Activated CD8-positive, alpha-beta memory T cell treated with anti-CD3 and anti-CD28 coated beads, Interleukin-2, amount 50 U/mL, for 24 hours (primary cell): ENCODE results near the gene MYO5A.

ENCODE experiments used
- DNase-seq: peaks from one replicate; pipeline ENCODE4 v3.0.0-alpha.2; 2020; ENCODE audit errors: extremely low read depth

MYO5A gene

DNA sequence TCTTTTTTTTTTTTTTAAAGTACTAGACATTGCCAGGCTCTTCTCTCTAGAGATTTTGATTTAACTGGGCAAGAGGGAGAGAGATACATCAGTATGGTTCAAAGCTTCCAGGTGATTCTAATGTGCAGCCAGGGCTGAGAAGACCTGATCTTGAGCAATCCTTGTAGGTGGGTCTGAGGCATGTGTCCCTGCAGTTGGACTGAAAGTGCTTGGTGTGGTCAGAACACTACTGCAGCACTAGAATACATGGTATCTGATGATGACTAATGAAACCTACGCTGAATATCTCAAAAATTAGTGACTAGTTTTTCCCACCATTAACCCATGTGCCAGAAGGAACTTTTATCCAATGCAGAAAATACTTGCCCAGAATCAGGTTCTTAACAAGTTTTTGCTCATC is 198.7 kb downstream of the MYO5A start:
- no peak for DNase-seq

DNA sequence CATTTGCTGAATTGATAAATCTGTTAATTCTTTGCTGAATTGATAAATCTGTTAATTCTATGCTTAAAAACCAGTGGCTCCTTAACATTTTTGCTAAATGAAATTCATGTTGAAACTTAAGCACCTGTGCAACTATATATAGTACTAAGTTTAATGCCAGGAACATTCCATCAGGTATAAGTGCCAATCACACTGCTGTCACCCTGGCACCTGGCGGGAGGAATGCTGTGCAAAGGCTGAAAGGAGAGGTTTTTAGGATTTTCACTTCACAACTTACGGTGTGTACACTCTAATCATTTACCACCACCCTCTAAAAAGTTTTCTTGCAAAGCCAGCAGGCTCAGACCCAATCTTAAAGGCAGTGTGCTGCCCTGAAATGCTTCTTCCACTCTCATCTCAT is 199.5 kb downstream of the MYO5A start:
- DNase-seq, result no peak

DNA sequence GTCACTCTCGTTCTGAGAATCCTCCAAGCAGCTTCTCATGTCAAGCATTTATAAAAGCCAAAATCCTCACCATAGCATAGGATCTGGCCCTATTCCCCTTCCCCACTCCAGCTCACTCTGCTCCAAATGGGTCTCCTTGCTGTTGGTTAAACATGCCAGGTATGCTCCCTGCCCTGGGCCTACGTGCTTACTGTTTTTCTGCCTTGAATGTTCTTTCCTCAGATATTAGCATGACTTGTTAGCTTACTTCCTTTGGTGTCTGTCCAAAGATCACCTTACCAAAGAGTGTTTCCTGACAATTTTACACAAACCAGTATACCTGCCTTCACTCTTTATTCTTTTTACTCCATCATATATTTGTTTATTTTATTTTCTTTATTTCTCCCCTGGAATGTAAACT is 200.0 kb downstream of the MYO5A start:
- no peak for DNase-seq

DNA sequence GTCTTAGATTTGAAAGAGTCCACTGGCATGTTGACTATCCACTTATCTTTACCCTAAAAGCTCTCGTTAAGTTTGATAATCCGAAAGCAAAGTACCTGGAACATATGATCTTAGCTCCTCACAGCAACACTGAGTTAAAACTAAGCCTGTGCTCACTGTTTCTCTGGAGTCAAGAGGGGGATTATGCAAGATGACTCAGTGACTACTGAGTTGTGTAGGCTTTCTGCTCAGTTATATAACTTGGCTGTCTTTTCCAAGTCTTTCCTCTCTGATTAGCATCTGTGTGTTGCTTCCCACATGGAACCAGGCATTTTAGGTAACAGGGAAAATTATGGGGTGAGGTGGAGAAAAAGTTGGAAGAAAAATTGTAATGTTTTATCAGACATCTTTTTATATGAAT is 201.9 kb downstream of the MYO5A start:
- DNase-seq, result no peak

DNA sequence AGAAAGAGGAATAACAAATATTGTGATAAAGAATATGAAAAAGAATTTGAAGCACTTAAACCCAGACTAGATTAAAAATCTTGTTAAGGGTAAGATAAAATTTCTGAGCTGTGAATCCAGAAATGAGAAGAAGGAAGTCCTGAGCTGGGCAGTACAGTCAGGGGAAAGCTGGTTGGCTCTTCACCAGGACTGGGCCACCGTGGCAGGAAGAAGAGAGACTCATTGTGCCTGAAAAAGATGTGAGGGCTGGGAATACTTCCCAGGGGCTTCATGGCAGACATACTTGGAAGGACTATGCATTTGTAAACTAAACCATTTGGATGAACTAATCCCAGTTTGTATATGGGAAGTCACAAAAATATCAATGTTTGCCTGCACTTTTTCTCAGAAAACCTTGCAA is 204.6 kb downstream of the MYO5A start:
- no peak for DNase-seq

DNA sequence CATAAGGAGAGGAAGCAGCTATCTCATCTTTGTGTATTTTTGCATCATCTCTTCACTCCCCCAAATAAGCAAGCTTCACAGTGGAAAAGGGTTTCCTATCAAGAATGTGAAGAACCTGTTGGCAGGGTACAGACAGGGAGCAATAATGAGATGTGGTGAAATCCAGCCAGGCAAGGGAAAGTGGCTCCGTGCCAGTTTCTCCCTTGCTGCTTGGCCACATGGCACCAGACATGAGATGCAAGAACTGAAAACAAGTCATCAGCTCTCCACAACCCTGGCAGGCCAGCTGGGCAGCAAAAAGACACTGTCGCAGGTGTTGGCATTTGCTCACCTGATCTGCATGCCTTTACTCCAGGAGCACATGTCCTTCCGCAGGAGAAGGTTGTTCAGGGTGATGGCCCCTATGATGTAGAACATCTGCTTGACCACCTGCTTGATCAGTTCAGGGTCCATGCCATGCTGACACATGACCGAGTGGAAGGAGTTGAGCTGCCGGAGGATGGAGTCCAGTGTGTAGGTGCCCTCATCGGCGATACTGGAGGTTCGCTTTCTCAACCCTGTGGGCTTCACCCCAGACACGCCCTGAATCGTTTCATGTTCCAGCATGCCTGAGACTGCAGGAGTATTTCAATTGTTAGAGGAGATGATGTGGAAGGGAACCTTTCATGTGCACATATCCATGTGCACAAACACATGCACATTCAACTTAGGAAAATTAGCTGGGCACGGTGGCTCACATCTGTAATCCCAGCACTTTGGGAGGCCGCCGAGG is 209.8 kb downstream of the MYO5A start:
- DNase-seq, result no peak

DNA sequence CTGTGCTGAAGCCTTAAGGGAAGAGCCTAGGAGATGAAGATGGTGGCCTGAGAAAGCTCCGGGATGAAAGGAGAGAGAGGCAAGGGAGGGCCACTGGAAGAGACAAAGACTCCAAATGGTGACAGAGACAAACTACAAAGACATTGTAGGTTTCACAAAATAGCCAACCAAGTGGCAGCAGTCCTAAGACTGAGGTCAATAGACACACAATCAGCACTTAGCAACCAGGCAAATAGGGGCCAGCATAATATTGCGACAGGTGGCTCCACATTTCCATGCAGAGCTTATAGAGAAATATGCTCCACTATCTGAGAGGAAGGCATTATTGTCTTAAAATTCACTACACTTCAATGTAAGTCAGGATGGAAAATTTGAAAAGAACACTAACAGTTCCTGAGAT is 211.0 kb downstream of the MYO5A start:
- no peak for DNase-seq

DNA sequence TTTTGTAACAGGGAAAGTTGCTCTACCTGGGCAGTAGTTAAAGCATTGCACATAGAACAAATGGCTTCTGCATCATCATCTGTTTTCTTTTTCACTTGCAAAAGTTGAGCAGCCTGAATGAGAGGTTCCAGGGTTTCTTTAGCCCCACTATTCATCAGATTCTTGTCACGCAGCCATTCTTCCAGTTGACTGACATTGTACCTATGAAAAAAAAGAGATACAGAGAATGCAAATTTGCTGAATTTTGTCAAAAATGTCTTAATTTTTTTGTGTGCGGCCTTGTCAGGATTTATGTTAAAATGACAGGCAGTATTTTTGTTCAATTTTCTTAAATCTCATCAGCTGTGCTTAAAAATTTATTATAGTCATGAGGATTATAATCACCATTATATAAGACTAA is 211.7 kb downstream of the MYO5A start:
- DNase-seq, result no peak

DNA sequence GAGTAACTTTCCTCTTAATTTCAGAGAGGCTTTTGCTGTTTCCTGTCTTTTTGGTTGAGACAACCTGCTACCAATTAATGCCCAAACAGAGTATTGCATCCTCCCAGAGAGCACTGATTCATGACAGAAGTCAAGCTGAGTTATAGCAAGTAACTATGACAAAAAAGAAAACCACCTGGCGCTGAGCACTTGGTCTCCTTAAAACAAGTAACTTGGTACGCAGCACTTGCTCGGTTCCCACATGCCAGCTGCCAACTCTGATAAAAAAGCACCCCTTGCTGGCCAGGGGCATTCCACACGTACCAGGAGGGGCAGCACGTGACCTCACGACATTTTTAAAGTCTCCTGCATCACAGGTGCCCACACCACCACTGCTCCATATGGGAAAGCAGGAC is 219.5 kb downstream of the MYO5A start:
- no peak for DNase-seq

DNA sequence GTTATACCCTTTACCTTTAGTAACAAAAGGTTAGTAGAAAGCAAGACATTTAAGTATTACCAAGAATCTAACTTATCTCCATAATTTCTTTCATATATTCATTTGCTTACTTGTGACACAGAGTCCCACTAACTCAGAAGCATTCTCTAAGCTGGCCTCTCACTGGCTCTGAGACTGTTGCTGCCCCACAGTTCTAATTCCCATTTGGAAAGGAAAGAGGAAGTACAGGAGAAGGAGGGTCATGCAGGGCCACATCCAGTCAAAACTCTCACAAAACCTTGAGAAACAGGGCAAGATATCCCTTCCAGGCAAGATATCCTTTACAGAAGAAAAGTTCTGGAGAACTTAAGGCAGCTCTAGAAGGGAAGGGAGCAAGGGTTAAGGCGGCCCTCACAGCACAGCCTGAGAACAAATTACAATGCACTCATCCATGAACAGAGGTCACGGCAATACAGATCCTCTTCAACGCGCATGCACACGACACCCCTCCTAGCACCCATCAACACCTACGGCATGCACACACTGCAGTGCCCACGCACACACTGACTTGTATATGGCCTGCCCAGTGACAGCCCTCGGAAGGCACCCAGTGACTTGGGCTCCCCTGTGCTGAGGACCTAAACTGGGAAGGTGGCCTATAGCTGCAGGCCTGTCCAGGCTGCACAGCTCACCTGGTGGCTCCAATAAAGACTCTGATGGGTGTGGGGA is 220.1 kb downstream of the MYO5A start:
- no peak for DNase-seq

DNA sequence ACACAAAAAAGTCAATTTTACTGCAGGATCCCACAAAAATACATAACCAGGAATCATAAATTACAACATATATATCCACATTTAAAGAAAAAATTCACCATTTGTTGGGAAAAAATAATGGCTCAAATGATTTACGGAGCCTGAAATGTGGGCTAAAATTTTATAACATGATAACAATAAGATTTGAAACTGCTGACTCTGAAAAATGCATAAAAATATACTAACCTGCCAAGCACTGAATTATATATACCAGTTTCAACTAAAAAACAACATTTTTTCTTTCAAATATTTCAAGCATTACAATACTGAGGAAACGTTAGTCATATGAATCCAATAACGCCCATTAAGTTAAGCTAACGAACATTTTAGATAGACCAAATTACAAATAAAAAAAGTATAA is 220.8 kb downstream of the MYO5A start:
- DNase-seq, result no peak

DNA sequence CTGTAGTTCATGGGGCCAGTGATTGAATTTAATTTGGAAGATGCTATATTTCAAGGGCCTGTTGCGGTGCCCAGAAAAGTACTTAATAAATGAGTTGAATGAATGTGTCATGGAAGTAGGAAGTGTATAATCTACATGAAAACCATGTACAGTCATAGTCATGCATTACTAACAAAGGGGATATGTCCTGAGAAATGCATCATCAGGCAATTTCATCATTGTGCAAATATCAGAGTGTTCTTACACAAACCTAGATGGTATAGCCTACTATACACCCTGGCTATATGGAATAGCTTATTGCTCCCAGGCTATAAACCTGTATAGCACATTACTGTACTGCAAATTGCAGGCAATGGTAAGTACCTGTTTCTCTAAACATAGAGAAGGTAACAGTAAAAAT is 222.4 kb downstream of the MYO5A start:
- no peak for DNase-seq

DNA sequence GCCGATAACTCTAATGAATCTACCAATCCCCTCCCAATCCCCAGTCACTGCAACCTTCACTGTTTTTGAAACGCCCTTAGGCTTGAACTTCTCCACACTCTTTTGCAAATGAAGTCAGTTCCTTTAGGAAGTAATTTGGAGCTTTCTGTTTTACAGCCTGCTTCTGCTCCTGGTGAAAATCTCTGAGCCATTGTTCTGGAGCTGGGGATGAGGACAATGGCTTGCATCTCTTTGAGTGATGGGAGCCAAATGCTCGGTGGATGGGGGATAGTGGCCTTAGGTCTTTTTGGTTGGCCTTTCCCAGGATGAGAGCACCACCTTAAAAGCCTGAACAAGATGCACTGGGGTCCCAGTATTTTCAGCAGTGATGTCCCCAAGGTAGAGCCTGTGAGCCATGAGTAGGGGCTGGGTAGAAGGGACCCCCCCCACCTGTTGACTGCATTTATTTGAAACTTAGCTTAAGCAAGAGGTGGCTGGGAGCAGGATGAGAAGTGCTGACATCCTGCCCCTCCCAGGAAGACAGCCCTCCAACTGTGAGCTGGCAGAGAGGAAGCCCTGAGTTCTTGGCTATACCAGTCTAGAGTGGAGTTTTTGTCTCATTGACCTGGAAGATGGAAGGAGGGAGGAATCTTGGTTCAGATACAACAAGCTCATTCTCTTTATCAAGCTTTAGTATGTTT is 225.4 kb downstream of the MYO5A start:
- DNase-seq, result no peak

DNA sequence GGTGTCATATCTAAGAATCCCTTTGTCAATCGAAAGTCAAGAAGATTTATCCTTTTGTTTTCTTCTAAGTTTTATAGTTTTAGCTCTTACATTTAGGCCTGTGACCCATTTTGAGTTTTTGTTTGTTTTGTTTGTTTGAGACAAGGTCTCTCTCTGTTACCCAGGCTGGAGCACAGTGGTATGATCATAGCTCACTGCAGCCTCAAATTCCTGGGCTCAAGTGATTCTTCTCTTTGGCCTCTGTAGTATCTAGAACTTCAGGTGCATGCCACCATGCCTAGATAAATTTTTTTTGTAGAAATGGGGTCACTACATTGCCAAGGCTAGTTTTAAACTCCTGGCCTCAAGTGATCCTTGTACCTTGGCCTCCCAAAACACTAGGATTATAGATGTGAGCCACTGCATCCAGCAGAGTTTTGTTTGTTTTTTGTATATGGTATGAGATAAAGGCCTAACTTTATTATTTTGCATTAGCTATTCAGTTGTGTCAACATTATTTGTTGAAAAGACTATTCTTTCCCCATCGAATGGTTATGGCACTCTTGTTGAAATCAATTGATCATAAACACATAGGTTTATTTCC is 227.3 kb downstream of the MYO5A start:
- DNase-seq, result no peak

DNA sequence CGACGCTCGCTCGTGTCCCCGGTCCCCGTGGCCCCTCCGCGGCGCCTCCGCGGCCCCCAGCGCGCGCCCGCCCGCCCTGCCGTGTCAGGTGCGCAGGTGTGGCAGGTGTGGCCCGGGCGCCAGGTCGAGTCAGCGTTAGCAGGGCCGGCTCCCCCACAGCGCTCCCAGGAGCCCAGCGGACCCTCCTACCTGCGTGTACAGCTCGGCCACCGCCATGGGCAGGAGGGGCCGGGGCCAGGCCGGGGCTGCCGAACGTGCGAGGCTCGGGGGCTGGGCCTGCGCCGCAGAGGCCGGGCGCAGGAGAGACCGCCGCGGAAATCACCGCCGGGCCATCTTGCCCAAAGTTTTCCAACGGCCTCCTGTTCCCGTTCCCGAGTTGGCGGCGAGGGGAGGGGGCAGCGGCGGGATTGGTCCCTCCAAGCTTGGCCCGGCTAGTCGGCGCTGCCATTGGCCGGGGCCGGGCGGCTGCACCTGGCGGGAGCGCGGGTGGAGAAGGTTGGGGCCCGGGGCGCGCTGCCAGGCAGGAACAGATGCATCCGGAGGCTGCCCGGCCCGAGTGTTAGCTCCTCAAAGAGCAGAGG is 233.2 kb downstream of the MYO5A start, which contains the start of gene MYO5C:
TSS of gene MYO5C (minus strand) at position 384 of the 581 bp plus-strand sequence. CDS start at position 216, 168 bp downstream.
- no peak for DNase-seq

DNA sequence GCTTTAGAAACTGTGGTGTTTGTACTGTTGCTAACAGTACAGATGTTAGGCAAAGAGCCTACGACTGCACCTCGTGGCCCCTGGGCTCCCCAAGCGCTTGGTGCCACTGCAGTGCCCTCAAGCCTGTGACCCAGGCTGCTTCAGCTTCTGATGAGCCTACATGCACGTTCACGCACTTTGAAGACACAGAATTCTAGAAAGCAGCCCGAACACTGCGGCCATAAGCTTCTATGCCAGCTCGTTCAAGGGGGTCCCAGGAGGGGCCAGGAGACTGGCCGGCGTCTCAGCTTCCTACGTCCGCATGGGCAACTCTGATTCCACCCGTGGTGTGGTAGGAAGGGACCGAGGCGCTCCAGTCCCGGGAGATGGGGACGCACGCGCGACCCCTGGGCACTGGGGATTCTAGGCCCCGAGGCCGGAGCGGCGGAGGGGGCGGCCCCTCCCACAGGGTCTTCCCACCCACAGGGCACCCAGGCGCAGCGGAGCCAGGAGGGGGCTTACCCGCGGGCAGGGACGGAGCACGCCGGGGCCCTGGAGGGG is 233.7 kb downstream of the MYO5A start:
- no peak for DNase-seq

DNA sequence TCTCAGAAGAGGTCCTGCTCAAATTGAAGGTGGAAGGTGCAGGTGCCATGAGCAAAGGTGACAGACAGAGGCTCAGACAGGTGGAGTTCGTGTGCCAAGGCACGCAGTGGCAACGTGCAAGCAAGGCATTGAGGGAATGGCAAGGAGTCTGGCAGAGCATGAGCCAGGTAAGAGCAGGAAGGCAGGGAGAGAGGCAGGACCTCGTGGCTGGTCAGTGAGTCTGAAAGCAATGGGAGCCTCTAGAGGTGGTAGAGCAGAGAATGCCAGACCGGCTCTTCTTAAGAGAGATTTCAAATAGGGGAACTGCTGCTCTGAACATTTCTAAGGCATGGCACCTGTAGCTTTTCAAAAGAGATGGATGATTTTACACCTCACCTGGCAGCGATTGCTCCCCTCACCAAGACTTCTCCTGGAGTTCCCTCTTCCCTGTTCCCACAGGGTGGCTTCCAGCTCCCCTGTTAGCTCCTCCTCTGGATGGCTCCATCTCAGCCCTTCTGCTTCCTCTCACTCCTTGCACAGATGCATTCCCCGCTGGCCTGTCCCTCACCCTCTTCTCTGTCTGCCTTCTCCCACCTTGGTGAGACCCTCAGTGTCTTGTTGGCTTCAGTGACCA is 235.8 kb downstream of the MYO5A start:
- DNase-seq, result no peak

DNA sequence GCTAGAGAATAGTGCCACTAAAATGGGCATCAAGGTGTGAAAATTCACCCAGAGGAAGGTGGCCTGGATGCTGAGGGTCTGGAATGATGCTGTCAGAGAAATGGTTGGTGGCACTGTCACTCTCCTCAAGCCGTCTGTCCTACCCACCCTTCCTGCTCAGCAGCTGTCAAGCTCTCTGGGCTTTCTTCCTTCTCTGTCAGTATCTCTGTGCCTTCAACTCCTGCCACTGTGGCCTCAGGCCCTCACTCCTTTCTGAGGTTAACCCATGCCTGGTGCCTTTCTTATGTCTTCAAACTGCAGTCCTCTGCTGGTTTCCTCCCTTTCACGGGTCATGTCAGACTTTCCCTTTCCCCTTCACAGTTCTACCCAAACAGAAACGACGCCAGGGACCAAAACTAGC is 237.5 kb downstream of the MYO5A start:
- no peak for DNase-seq

DNA sequence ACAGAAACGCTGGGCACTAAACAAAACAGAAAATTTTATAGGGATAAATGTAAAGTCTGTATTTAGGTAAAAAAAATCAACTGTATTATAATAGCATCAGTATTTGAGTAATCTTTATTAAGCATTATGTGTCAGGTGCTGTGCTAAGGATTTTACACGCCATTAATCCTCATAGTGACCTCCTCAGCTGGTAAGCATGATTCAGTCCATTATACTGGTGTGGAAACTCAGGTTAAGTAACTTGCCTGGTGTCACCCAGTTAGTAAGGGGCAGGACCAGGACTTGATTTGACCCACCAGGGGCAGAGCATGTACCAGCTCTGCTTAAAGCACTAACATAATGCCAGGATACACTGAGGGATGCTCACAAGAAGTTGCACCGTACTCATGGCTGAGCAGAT is 237.9 kb downstream of the MYO5A start:
- no peak for DNase-seq

DNA sequence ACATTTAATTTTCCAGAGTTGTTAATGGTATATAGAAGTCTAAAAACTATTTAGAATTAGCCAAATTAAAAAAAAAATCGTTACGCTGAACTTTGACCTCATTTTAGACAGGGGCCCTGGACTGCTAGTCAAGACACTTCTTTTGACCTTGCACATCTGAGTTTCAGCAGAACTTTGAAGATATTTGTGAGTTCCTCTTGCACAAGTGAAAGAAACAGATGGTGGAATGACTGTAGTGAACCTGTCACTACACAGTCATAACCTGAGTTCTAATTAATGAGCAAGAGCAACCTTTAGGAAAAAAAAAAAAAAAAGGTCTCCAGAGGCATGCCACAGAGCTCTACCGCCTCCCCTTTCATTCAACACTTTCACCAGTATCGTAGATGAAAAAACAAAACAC is 238.4 kb downstream of the MYO5A start:
- no peak for DNase-seq

DNA sequence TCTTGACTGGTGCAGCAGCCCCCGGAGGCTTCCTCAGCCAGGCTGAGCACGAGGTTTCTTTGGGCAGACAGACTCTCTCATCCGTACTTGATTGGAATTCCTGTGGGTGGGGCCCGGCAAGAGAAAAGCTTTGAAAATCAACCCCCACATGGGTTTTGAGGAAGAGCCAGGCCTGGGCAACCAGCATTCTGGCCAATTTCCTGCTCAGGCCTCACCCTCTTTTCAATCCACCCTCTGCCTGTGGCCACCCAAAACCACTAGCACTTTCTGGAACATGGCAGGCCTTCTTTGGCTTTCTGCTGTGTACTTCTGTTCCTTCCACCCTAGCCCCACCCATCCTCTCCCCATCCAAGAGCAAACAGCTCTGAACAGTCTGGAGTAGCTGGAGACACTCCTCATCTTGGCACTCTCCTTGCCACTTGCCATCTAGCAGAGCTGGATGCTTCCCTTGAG is 239.0 kb downstream of the MYO5A start:
- DNase-seq, result no peak
